HEK293 (cell line): ENCODE measurements around the gene RFX2.

Source experiments
- CTCF ChIA-PET: fragments of 350-600 bp; formaldehyde crosslinking; extraction: SDS; loops from one replicate; lab custom pipeline; 2021; ENCODE audit warnings: antibody characterized with exemption; lab: Yijun Ruan, JAX
- POLR2A ChIA-PET: fragments of 300-600 bp; formaldehyde crosslinking; extraction: SDS; loops from one replicate; lab custom pipeline; 2020; ENCODE audit warnings: antibody characterized with exemption, inconsistent platforms; lab: Yijun Ruan, JAX
- H3K27ac ChIP-seq: fragments of 200-500 bp; sonication (Bioruptor generic); 2 replicates; pipeline ENCODE4 v1.5.1; 2014; ENCODE audit warnings: low read depth, low read length, control low read depth, inconsistent platforms; ENCODE audit errors: extremely low read depth
- H3K36me3 ChIP-seq, 2 experiments: fragments of 200-500 bp in 1 of 2; sonication (Bioruptor generic) in 1 of 2; 1 replicate in 1 of 2; 2 replicates in 1 of 2; pipeline ENCODE4 v1.5.1; 2014 to 2017; ENCODE audit warnings: inconsistent platforms in 2 of 2, low read length in 2 of 2; ENCODE audit not compliant: control insufficient read depth in 2 of 2, insufficient read depth in 1 of 2
- H3K4me1 ChIP-seq: fragments of 200-500 bp; sonication (Bioruptor generic); 2 replicates; pipeline ENCODE4 v1.5.1; 2014; ENCODE audit warnings: mild to moderate bottlenecking, low read length, inconsistent platforms; ENCODE audit not compliant: control insufficient read depth, insufficient read depth
- H3K4me3 ChIP-seq: 2 replicates; pipeline ENCODE4 v1.5.1; 2011; ENCODE audit warnings: low read depth, mild to moderate bottlenecking, control low read depth, low read length, moderate library complexity
- H3K9me3 ChIP-seq: fragments of 200-500 bp; sonication (Bioruptor generic); 2 replicates; pipeline ENCODE4 v1.5.1; 2014; ENCODE audit warnings: low read depth, low read length, inconsistent platforms; ENCODE audit not compliant: control insufficient read depth, insufficient read depth
- KLF1 ChIP-seq: fragments of 450-650 bp; formaldehyde crosslinking; IDR thresholded peaks from 2 replicates; pipeline ENCODE4 v1.5.1; 2016; ENCODE audit warnings: missing biosample characterization, missing genetic modification characterization
- KLF8 ChIP-seq: fragments of 450-650 bp; formaldehyde crosslinking; IDR thresholded peaks from 2 replicates; pipeline ENCODE4 v1.5.1; 2016; ENCODE audit warnings: missing biosample characterization, missing genetic modification characterization
- SETDB1 ChIP-seq: IDR thresholded peaks from one replicate; pipeline ENCODE4 v1.6.1; 2017; ENCODE audit warnings: mild to moderate bottlenecking, low read length, moderate library complexity, mixed read lengths; ENCODE audit not compliant: insufficient read length
- ZBTB7A ChIP-seq: fragments of 450-650 bp; formaldehyde crosslinking; IDR thresholded peaks from 2 replicates; pipeline ENCODE4 v1.5.1; 2016; ENCODE audit warnings: low read depth, missing biosample characterization, missing genetic modification characterization
- ZNF112 ChIP-seq: fragments of 450-650 bp; formaldehyde crosslinking; IDR thresholded peaks from 2 replicates; pipeline ENCODE4 v1.5.0; 2017; ENCODE audit warnings: missing biosample characterization, missing genetic modification characterization
- ZNF16 ChIP-seq: fragments of 450-650 bp; formaldehyde crosslinking; IDR thresholded peaks from 2 replicates; pipeline ENCODE4 v1.5.1; 2016; ENCODE audit warnings: low read depth, missing biosample characterization, missing genetic modification characterization
- ZNF174 ChIP-seq: fragments of 450-650 bp; formaldehyde crosslinking; IDR thresholded peaks from 2 replicates; pipeline ENCODE4 v1.5.0; 2017; ENCODE audit warnings: missing biosample characterization, mild to moderate bottlenecking, missing genetic modification characterization
- ZNF239 ChIP-seq: fragments of 450-650 bp; formaldehyde crosslinking; IDR thresholded peaks from 2 replicates; pipeline ENCODE4 v1.5.1; 2016; ENCODE audit warnings: missing biosample characterization, missing genetic modification characterization
- ZNF26 ChIP-seq: fragments of 450-650 bp; formaldehyde crosslinking; IDR thresholded peaks from 2 replicates; pipeline ENCODE4 v1.5.1; 2016; ENCODE audit warnings: missing biosample characterization, missing genetic modification characterization
- ZNF302 ChIP-seq: fragments of 450-650 bp; formaldehyde crosslinking; IDR thresholded peaks from 2 replicates; pipeline ENCODE4 v1.5.1; 2016; ENCODE audit warnings: missing biosample characterization, missing genetic modification characterization, low read depth
- ZNF324 ChIP-seq: fragments of 450-650 bp; formaldehyde crosslinking; IDR thresholded peaks from 2 replicates; pipeline ENCODE4 v1.5.1; 2016; ENCODE audit warnings: missing biosample characterization, missing genetic modification characterization
- ZNF362 ChIP-seq: fragments of 450-650 bp; formaldehyde crosslinking; IDR thresholded peaks from 2 replicates; pipeline ENCODE4 v1.5.1; 2016; ENCODE audit warnings: missing biosample characterization, missing genetic modification characterization
- ZNF501 ChIP-seq: fragments of 450-650 bp; formaldehyde crosslinking; IDR thresholded peaks from 2 replicates; pipeline ENCODE4 v1.5.1; 2016; ENCODE audit warnings: missing biosample characterization, missing genetic modification characterization
- ZNF585B ChIP-seq: fragments of 450-650 bp; formaldehyde crosslinking; IDR thresholded peaks from 2 replicates; pipeline ENCODE4 v1.5.1; 2016; ENCODE audit warnings: missing biosample characterization, missing genetic modification characterization
- ZNF621 ChIP-seq: fragments of 450-650 bp; formaldehyde crosslinking; IDR thresholded peaks from 2 replicates; pipeline ENCODE4 v1.5.1; 2017; ENCODE audit warnings: missing biosample characterization, missing genetic modification characterization
- ZNF677 ChIP-seq: fragments of 450-650 bp; IDR thresholded peaks from 2 replicates; pipeline ENCODE4 v1.5.0; 2018; ENCODE audit warnings: missing biosample characterization, mild to moderate bottlenecking, missing genetic modification characterization, moderate library complexity
- ZSCAN16 ChIP-seq: fragments of 450-650 bp; formaldehyde crosslinking; IDR thresholded peaks from 2 replicates; pipeline ENCODE4 v1.5.1; 2016; ENCODE audit warnings: missing biosample characterization, missing genetic modification characterization
- ZSCAN5A ChIP-seq: fragments of 450-650 bp; formaldehyde crosslinking; IDR thresholded peaks from 2 replicates; pipeline ENCODE4 v1.5.1; 2016; ENCODE audit warnings: missing biosample characterization, missing genetic modification characterization

The RFX2 gene

GRCh38 chr19:6044056-6044805 is 66.1 kb downstream of the RFX2 start:
- POLR2A ChIA-PET: no interaction called here
- Histone ChIP-seq H3K4me3 (no peak overlapping the region), H3K36me3 (no peaks in the 10 kb centered on the region), H3K9me3 (no peaks in the 10 kb centered on the region), H3K4me1 (no peaks in the 10 kb centered on the region), H3K27ac (no peak overlapping the region)
- TF ChIP-seq ZNF621 (no peak), ZSCAN16 (tag by site-specific recombination) (no peak), ZNF26 (tag by site-specific recombination) (no peak), ZNF362 (no peak), ZNF112 (no peak), ZNF302 (tag by site-specific recombination) (no peak), SETDB1 (no peak), ZNF174 (tag by site-specific recombination) (no peak), ZNF16 (tag by site-specific recombination) (no peak), ZNF585B (tag by site-specific recombination) (no peak), ZNF239 (tag by site-specific recombination) (no peak), ZSCAN5A (no peak), ZNF501 (tag by site-specific recombination) (no peak), KLF8 (no peak), ZBTB7A (tag by site-specific recombination) (no peak)
- CTCF ChIA-PET: interaction anchor here (0.6 to 2.5 kb wide), 7 partner anchors 21 to 505 kb away, joined by 3 to 7 read pairs (median 4); no protein-coding TSS in a partner anchor

- no peak overlapping the region for H3K27ac ChIP-seq
- TF ChIP-seq KLF1 (0 out of 2 replicates have a peak, but pooled peaks have one; percentile 19), ZNF677 (tag by site-specific recombination) (no peak), ZNF324 (tag by site-specific recombination) (no peak)
- CTCF ChIA-PET: interaction anchor here (0.6 to 2.5 kb wide), 4 partner anchors 56 to 245 kb away, joined by 3 to 6 read pairs (median 4); no protein-coding TSS in a partner anchor
- no peaks in the 10 kb centered on the region for H3K36me3 ChIP-seq
- H3K4me3 ChIP-seq: no peak overlapping the region
- H3K9me3 ChIP-seq: no peaks in the 10 kb centered on the region
- POLR2A ChIA-PET: no interaction called here
- no peaks in the 10 kb centered on the region for H3K4me1 ChIP-seq
Measured at GRCh38 chr19:6042776-6043726, 67.2 kb downstream of the RFX2 start.
